22Rv1 (cell line): Measurements from ENCODE around the gene ACOT12.

ENCODE experiments used
- CTCF ChIP-seq: fragments of 450-650 bp; IDR thresholded peaks from 2 replicates; pipeline ENCODE4 v1.5.1; 2017; ENCODE audit warnings: mild to moderate bottlenecking
- ZFX ChIP-seq: fragments of 450-650 bp; IDR thresholded peaks from 2 replicates; pipeline ENCODE4 v1.6.1; 2017; ENCODE audit warnings: antibody characterized with exemption, borderline replicate concordance

- TF ChIP-seq CTCF (no peak), ZFX (no peak)
Measured at GRCh38 chr5:81317536-81317935, 76.4 kb downstream of the ACOT12 start.
